GM19240 (cell line): ENCODE data around the gene BHLHA15.

Experiments used
- DNase-seq: peaks from one replicate; pipeline ENCODE4 v3.0.0; 2011; ENCODE audit warnings: low spot score; ENCODE audit not compliant: insufficient read length

BHLHA15 gene

DNA sequence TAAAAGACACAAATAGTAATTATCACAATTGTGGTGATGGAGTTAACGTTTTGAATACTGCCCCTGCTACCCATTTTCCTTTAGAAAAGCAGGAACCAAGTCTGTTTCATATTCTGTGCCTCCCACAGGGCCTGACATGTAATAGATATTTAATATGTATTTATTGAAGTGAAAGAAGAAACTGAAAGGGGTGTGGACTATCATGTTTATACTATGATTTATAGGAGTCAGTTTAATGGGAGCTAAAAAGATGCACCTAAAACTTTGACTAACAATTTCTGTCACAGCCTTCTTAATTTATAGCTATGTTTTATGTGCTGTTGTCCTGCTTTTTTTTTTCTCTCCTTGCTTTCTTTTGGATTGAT is 24.1 kb upstream of the BHLHA15 start:
- DNase-seq: no peak

DNA sequence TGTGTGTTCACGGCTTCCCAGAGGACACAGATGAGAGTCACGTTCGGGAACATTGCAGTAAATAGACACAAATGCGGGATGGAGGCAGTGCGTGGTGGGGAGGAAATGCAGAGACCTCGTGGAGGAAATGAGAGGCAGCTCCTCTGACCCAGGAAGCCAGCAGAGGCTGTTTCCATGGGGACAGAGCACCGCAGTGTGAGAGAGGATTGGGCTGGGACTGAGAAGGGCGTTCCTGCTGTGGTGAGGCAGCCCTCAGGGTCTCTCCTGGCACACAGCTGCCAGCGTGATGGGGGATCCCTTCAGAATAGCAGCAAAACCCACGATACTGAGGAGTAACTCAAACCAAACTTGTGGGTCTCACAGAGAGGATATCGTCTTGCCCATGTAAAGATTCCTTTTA is 21.7 kb upstream of the BHLHA15 start:
- no peak for DNase-seq

GRCh38 chr7:98191668-98192431 is 19.4 kb upstream of the BHLHA15 start:
- no peak for DNase-seq

- DNase-seq: no peak
Measured at GRCh38 chr7:98192781-98193457, 18.3 kb upstream of the BHLHA15 start.

GRCh38 chr7:98193474-98194180 is 17.6 kb upstream of the BHLHA15 start:
- DNase-seq: no peak

DNA sequence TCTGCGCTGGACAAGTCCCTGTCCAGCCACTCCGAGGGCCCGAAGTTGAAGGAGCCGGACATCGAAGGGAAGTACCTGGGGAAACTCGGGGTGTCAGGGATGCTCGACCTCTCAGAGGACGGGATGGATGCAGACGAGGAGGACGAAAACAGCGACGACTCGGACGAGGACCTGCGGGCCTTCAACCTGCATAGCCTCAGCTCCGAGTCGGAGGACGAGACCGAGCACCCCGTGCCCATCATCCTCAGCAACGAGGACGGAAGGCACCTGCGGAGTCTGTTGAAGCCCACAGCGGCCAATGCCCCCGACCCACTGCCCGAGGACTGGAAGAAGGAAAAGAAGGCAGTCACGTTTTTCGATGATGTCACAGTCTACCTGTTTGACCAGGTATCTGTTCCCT is 17.1 kb upstream of the BHLHA15 start:
- DNase-seq: no peak

- no peak for DNase-seq
Measured at GRCh38 chr7:98194672-98195457, 16.4 kb upstream of the BHLHA15 start.

DNA sequence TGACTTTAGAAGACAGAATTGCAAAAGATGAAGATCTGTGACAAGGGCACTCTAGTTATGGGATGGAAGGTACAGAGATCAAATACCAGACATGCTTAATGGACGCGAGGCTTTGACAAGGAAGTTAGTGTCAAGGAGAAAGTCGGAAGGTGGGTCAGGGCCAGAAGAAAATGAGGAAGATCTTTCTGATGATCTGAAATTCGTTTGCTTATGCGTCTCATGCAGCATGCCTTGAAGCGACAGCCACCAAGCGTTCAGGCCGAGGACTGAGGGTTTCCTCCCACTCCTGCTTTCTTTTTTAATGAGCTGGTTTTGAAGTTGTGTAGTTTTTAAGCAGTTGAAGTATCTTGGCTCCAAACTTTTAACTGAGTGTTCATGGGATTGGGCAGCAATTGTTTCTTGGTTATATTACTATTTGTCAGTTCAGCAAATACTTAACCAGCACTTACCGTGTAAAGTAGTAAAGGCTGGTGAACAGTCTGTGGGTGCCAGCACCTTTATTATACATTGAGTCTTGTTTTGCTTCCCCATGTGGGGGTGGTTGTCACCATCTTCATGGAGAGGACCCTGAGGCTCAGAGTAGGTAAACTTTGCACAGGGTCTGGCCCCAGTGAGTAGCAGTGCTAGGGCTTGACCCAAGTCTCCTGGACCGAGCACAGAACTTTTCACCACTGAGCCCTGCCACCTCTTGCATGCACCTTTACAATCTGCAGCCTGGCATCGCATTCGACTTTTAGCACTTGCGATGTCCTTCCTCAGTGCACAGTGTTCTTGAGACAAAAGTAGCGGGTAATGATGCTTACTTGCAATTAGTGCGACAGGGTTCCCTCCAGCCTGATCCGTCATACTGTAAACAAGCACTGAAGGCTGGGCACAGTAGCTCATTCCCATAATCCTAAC is 14.3 kb upstream of the BHLHA15 start:
- DNase-seq: no peak

DNA sequence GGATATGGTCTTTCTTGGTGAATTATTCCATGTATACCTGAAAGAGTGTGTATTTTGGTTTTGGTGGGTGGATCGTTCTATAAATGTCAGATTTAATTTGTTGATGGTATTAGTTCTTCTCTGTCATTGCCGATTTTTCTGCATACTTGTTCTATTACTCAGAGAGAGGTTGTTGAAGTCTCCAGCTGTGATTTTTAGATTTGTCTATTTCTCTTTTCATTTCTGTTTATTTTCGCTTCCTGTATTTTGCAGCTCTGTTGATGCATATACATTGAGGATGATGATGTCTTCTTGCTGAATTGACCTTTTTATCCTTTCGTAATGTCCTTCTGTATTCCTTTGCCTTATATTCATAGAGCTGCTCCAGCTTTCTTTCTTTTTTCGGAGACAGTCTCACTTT is 12.1 kb upstream of the BHLHA15 start:
- no peak for DNase-seq

- no peak for DNase-seq
Measured at GRCh38 chr7:98200364-98200763, 10.9 kb upstream of the BHLHA15 start.

- DNase-seq: peak; percentile 96
Measured at GRCh38 chr7:98202367-98203195, 8.7 kb upstream of the BHLHA15 start.

DNA sequence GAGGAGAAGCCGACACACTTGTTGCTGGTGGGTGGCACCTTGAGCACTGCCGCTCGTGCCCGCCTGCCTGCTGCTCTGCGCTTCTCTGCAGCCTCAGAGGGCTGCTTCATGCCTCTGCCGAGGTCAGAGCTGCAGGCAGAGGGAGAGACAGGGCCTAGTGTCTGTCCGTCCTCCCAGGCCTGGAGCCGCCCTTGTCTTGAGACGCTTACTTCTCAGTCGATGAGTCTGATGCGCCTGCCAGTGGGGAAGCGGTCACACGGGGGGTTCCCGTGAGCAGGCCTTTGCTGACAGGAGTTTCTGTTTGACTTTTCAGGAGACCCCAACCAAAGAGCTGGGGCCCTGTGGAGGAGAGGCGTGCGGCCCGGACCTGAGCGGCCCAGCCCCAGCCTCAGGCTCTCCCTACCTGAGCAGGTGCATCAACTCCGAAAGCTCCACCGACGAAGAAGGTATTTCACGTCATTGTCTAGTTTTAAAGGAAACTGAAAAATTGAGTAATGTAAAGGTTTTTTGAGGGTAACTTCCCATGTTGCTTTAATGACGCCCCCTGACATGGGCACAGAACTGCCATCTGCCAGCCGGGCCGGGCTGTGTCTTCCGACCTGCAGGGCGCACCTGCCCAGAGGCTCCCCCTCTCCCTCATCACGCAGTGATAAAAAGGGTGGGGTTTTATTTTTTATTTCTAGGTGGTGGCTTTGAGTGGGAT is 7.8 kb upstream of the BHLHA15 start:
- DNase-seq: peak; percentile 69

GRCh38 chr7:98203964-98204605 is 7.2 kb upstream of the BHLHA15 start:
- DNase-seq: no peak

- DNase-seq: no peak
Measured at GRCh38 chr7:98204670-98205069, 6.6 kb upstream of the BHLHA15 start.

DNA sequence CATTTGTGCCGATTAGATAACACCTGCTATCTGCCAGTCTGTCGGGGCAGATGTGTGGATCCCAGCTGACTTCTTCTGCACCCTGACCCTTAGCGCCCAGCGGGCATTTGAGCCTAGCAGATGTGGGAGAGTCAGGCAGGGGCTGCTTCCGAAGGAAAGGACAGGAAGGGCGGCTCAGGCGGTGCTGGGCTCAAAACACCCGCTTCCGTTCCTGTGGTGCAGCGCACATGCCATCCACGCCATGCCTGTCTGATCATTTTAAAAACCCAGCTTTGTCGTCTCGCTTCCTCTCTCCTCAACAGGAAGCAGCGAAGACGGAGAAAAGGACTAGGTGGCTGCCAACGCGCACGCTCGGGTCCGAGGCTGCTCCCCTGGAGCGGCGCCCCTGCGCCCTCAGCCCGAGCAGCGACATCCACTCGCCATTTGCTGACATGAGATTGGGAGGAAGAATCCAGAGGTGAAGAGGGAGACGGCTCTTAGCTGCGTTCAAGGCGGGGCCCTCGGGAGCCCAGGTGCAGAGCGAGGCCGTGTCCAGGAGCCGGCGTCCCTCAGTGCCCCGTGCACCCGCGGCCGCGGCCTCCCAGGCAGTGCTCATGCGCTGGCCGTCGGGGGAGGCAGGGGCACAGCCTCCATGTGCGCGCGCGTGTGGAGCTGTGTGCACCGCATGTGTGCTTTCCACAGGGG is 5.9 kb upstream of the BHLHA15 start:
- DNase-seq: no peak

DNA sequence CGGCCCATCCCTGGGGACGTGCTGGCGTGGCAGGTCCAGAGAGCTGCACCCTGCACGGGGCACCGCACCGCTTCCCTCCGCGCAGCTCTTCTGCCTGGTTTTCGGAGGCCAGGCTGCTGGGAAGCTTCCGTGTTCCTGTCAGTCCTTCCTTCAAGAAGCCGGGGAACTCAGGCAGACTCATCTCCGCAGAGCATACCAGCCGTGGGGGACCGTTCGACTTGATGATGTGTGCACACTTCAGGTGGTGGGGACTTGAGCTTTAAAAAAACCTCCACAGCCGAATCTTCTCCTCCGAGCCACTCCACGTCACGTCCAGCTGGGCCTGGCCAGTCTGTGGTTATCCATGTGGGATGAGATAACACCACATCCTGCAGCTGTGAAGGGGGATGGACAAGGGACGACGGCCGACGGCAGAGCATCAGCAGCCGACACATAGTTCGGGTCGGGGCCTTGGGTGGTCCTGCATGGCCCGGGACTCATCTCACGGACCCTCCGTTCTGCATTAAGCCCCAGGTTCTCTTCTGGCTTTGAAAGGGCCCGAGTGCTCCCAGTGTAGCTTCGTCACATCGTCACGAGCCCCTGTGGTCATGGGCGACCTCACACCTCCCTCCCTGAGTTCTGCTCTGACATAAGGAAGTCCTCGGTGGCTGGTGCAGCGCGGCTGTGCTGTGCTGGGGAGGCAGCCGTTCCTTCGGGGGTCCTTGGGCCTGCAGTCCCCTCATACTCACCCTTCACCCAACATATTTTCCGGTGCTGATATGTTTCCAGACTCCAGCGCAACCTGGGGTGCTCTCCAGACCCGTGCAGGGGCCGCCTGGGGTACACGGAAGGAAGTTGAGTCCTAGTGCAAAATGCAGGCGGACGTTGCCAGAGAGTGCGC is 4.5 kb upstream of the BHLHA15 start:
- DNase-seq: no peak
